HepG2 (cell line): Measurements from ENCODE around the gene NEMF. TPM values are rescaled to one million over a fixed set of nuclear protein-coding genes. Genes with fewer than 3 reads are reported as not detected.

Experiments used
- FOSL1 ChIP-seq: sonication (generic); formaldehyde crosslinking; IDR thresholded peaks from 2 replicates; pipeline ENCODE4 v1.9.0; 2021; ENCODE audit warnings: missing genetic modification reagents, borderline replicate concordance
- NCOA2 ChIP-seq: sonication (generic); formaldehyde crosslinking; IDR thresholded peaks from 2 replicates; pipeline ENCODE4 v1.8.0; 2022; ENCODE audit warnings: inconsistent platforms
- NFATC3 ChIP-seq: sonication (generic); formaldehyde crosslinking; IDR thresholded peaks from 2 replicates; pipeline ENCODE4 v1.5.1; 2020; ENCODE audit warnings: mild to moderate bottlenecking, missing genetic modification reagents
- NR2C2 ChIP-seq: sonication (generic); formaldehyde crosslinking; IDR thresholded peaks from 2 replicates; pipeline ENCODE4 v1.4.0; 2020; ENCODE audit warnings: missing genetic modification reagents, mild to moderate bottlenecking, moderate library complexity, borderline replicate concordance
- POGZ ChIP-seq: sonication (generic); formaldehyde crosslinking; IDR thresholded peaks from 2 replicates; pipeline ENCODE4 v1.4.0; 2020; ENCODE audit warnings: mild to moderate bottlenecking, missing genetic modification reagents
- SETDB1 ChIP-seq: sonication (generic); formaldehyde crosslinking; IDR thresholded peaks from 2 replicates; pipeline ENCODE4 v1.5.1; 2020; ENCODE audit warnings: missing genetic modification reagents, mild to moderate bottlenecking, borderline replicate concordance
- U2AF1 ChIP-seq: fragments of 200-400 bp; formaldehyde crosslinking; optimal IDR thresholded peaks from 2 replicates; pipeline ENCODE3; 2017; ENCODE audit warnings: mild to moderate bottlenecking, low read depth, low read length
- ZNF292 ChIP-seq: sonication (generic); formaldehyde crosslinking; IDR thresholded peaks from 2 replicates; pipeline ENCODE4 v1.8.1; 2022; ENCODE audit warnings: mild to moderate bottlenecking, low read depth, missing genetic modification reagents, borderline replicate concordance
- ZNF382 ChIP-seq: sonication (generic); formaldehyde crosslinking; IDR thresholded peaks from 2 replicates; pipeline ENCODE4 v1.5.0; 2020; ENCODE audit warnings: missing genetic modification reagents, mild to moderate bottlenecking, borderline replicate concordance
- ZNF431 ChIP-seq: sonication (generic); formaldehyde crosslinking; IDR thresholded peaks from 2 replicates; pipeline ENCODE4 v1.9.0; 2022; ENCODE audit warnings: missing genetic modification reagents, low read depth, mild to moderate bottlenecking, borderline replicate concordance
- ZNF713 ChIP-seq: sonication (generic); formaldehyde crosslinking; IDR thresholded peaks from 2 replicates; pipeline ENCODE4 v1.4.0; 2020; ENCODE audit warnings: mild to moderate bottlenecking, missing genetic modification reagents
- ZNF749 ChIP-seq: sonication (generic); formaldehyde crosslinking; IDR thresholded peaks from 2 replicates; pipeline ENCODE4 v1.8.0; 2022; ENCODE audit warnings: mild to moderate bottlenecking, missing genetic modification reagents, moderate library complexity, borderline replicate concordance
- ZNF768 ChIP-seq: sonication (generic); formaldehyde crosslinking; IDR thresholded peaks from 2 replicates; pipeline ENCODE4 v1.4.0; 2020; ENCODE audit warnings: missing genetic modification reagents
- ZNF776 ChIP-seq: sonication (generic); formaldehyde crosslinking; IDR thresholded peaks from 2 replicates; pipeline ENCODE4 v1.4.0; 2020; ENCODE audit warnings: mild to moderate bottlenecking, missing genetic modification reagents
- ZNF780A ChIP-seq: sonication (generic); formaldehyde crosslinking; IDR thresholded peaks from 2 replicates; pipeline ENCODE4 v1.8.0; 2022; ENCODE audit warnings: mild to moderate bottlenecking, missing genetic modification reagents, moderate library complexity
- polyA plus RNA-seq, 8 experiments: library from polyadenylated mRNA; depleted of rRNA in 3 of 8; stranded (reverse) in 7 of 8; unstranded in 1 of 8; fragments of >200 nt; fragmentation: Illumina TruSeq in 4 of 8; extraction: Trizol in 4 of 8; gene quantifications; 2 replicates each; pipeline versions ENCODE4 v1.2.1 to v1.2.3, GENCODE V29; 2011 to 2016; ENCODE audit warnings: low read depth in 4 of 8, missing spikeins in 1 of 8, mixed read lengths in 1 of 8; ENCODE audit not compliant: insufficient read depth in 1 of 8
- total RNA-seq, 5 experiments: library from RNA; depleted of rRNA; stranded (reverse); fragments of >200 nt; fragmentation: Illumina TruSeq; extraction: Trizol; gene quantifications; 2 replicates each; pipeline ENCODE4 v1.2.3, GENCODE V29; 2016; ENCODE audit warnings: low read depth in 1 of 5
- TF ChIP-seq, protein P1 (sequence below): IDR thresholded peaks from 2 replicates; pipeline ENCODE4 v1.6.1; 2016; ENCODE audit warnings: control low read depth
- TF ChIP-seq, protein P2 (sequence below): conservative IDR thresholded peaks from 2 replicates; pipeline ENCODE4 v1.6.1; 2018; ENCODE audit warnings: missing genetic modification reagents
- TF ChIP-seq, protein P3 (sequence below), 2 experiments: sonication (generic) in 1 of 2; formaldehyde crosslinking in 1 of 2; IDR thresholded peaks; 2 replicates each; pipeline versions ENCODE4 v1.4.0 to v1.6.1; 2016 to 2020; ENCODE audit warnings: borderline replicate concordance in 1 of 2, low read depth in 1 of 2, mild to moderate bottlenecking in 1 of 2, missing genetic modification reagents in 1 of 2
- TF ChIP-seq, protein P4 (sequence below): sonication (generic); formaldehyde crosslinking; IDR thresholded peaks from 2 replicates; pipeline ENCODE4 v1.5.0; 2020; ENCODE audit warnings: missing genetic modification reagents, mild to moderate bottlenecking, borderline replicate concordance
- TF ChIP-seq, protein P5 (sequence below): IDR thresholded peaks from 2 replicates; pipeline ENCODE4 v1.6.1; 2016; ENCODE audit warnings: missing compliant biosample characterization, missing genetic modification reagents, borderline replicate concordance

Gene NEMF
- total and polyA plus RNA-seq, 2 of the 13 experiments (the other 11 are each of a cell fraction or from before 2014, with no cell fraction given): 21.3 to 57.9 TPM

DNA sequence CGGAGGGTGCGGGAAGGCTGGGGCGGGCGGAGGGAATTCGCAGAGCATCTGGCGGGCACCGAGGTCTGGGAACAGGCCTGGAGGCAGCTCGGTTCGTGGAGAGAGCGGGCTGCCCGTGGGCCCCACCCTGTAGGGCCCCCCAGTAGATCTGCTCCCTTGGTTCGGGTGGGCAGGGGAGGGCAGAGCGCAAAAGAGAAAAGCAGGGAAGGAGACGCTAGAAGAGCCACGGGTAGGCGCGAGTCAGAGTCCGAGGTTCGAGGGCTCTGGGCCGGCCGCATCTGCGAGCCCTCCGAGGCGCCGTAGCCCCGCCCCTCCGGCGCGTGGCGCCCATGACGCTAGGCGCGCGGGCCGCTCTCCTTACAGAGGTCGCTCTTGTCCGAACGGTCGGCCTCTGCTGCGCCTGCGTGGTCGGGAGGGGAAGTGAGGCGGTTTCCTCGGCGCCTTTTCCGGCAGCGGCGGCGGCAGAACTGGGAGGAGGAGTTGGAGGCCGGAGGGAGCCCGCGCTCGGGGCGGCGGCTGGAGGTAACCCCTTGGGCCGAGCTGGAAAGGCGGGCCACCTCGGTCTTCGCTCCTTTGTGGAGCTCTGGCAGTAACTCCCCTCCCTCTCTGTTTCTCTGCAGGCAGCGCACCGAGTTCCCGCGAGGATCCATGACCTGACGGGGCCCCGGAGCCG, 40.2 kb upstream of the NEMF start, which contains the start of gene ARF6 (continued):
- TF ChIP-seq, protein P1, sequence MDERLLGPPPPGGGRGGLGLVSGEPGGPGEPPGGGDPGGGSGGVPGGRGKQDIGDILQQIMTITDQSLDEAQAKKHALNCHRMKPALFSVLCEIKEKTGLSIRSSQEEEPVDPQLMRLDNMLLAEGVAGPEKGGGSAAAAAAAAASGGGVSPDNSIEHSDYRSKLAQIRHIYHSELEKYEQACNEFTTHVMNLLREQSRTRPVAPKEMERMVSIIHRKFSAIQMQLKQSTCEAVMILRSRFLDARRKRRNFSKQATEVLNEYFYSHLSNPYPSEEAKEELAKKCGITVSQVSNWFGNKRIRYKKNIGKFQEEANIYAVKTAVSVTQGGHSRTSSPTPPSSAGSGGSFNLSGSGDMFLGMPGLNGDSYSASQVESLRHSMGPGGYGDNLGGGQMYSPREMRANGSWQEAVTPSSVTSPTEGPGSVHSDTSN: no peak
- TF ChIP-seq ZNF749 (CRISPR knock-in tag): peak; percentile 59; the same call in 1 of the 2 replicates
- no peak for TF ChIP-seq ZNF292 (CRISPR knock-in tag)
- TF ChIP-seq, protein P2, sequence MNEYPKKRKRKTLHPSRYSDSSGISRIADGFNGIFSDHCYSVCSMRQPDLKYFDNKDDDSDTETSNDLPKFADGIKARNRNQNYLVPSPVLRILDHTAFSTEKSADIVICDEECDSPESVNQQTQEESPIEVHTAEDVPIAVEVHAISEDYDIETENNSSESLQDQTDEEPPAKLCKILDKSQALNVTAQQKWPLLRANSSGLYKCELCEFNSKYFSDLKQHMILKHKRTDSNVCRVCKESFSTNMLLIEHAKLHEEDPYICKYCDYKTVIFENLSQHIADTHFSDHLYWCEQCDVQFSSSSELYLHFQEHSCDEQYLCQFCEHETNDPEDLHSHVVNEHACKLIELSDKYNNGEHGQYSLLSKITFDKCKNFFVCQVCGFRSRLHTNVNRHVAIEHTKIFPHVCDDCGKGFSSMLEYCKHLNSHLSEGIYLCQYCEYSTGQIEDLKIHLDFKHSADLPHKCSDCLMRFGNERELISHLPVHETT (CRISPR knock-in tag): 0 out of 2 replicates have a peak, but pooled peaks have one; percentile 8
- TF ChIP-seq NFATC3: no peak
- TF ChIP-seq ZNF776: peak; percentile 76; the same call in 1 of the 2 replicates
- TF ChIP-seq FOSL1: no peak
- TF ChIP-seq, protein P3, sequence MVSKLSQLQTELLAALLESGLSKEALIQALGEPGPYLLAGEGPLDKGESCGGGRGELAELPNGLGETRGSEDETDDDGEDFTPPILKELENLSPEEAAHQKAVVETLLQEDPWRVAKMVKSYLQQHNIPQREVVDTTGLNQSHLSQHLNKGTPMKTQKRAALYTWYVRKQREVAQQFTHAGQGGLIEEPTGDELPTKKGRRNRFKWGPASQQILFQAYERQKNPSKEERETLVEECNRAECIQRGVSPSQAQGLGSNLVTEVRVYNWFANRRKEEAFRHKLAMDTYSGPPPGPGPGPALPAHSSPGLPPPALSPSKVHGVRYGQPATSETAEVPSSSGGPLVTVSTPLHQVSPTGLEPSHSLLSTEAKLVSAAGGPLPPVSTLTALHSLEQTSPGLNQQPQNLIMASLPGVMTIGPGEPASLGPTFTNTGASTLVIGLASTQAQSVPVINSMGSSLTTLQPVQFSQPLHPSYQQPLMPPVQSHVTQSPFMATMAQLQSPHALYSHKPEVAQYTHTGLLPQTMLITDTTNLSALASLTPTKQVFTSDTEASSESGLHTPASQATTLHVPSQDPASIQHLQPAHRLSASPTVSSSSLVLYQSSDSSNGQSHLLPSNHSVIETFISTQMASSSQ (IDR thresholded peaks at IDR 0.05; ENCODE audit: low read depth): no peak; the same call in 1 of the 2 replicates
- TF ChIP-seq, protein P3 (CRISPR knock-in tag; IDR thresholded peaks at IDR 0.05; ENCODE audit: borderline replicate concordance): peak; percentile 87
- TF ChIP-seq NCOA2 (CRISPR knock-in tag): no peak
- no peak for TF ChIP-seq ZNF382
- TF ChIP-seq NR2C2 (CRISPR knock-in tag): peak; percentile 78
- TF ChIP-seq, protein P4, sequence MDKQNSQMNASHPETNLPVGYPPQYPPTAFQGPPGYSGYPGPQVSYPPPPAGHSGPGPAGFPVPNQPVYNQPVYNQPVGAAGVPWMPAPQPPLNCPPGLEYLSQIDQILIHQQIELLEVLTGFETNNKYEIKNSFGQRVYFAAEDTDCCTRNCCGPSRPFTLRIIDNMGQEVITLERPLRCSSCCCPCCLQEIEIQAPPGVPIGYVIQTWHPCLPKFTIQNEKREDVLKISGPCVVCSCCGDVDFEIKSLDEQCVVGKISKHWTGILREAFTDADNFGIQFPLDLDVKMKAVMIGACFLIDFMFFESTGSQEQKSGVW (CRISPR knock-in tag): no peak
- TF ChIP-seq POGZ (CRISPR knock-in tag): peak; percentile 89
- peak; percentile 13; the same call in 1 of the 2 replicates for TF ChIP-seq ZNF768 (CRISPR knock-in tag)
- TF ChIP-seq, protein P5, sequence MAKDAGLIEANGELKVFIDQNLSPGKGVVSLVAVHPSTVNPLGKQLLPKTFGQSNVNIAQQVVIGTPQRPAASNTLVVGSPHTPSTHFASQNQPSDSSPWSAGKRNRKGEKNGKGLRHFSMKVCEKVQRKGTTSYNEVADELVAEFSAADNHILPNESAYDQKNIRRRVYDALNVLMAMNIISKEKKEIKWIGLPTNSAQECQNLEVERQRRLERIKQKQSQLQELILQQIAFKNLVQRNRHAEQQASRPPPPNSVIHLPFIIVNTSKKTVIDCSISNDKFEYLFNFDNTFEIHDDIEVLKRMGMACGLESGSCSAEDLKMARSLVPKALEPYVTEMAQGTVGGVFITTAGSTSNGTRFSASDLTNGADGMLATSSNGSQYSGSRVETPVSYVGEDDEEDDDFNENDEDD (CRISPR knock-in tag): peak; percentile 85
- no peak for TF ChIP-seq ZNF780A (CRISPR knock-in tag)
- no peak for TF ChIP-seq SETDB1
- peak; percentile 18; the same call in 1 of the 2 replicates for TF ChIP-seq ZNF431 (CRISPR knock-in tag)
- peak; percentile 87 for TF ChIP-seq U2AF1
- no peak for TF ChIP-seq ZNF713 (CRISPR knock-in tag)
